Tibial nerve (tissue), 3 donors: ENCODE results near the gene WWTR1.

ENCODE experiments used
- CTCF ChIP-seq, 5 experiments: fragments of 200-600 bp in 3 of 5; fragments of 450-650 bp in 2 of 5; sonication (generic) in 3 of 5; IDR thresholded peaks; one replicate each; pipeline ENCODE4 v1.5.1; 2016 to 2019; ENCODE audit warnings: antibody characterized with exemption in 5 of 5, mild to moderate bottlenecking in 3 of 5, moderate library complexity in 2 of 5
- POLR2A ChIP-seq, 2 donors: fragments of 450-650 bp; IDR thresholded peaks; one replicate each; pipeline ENCODE4 v1.6.1; 2017; ENCODE audit warnings: antibody characterized with exemption in 2 of 2, mild to moderate bottlenecking in 2 of 2, moderate library complexity in 2 of 2

- TF ChIP-seq CTCF (IDR thresholded peaks at IDR 0.05): no peak
- no peak for TF ChIP-seq POLR2A (IDR thresholded peaks at IDR 0.05)
Measured at GRCh38 chr3:149481056-149481455, 176.8 kb downstream of the WWTR1 start.
